ENCODE measurements around the gene UBE2E2.

DNA sequence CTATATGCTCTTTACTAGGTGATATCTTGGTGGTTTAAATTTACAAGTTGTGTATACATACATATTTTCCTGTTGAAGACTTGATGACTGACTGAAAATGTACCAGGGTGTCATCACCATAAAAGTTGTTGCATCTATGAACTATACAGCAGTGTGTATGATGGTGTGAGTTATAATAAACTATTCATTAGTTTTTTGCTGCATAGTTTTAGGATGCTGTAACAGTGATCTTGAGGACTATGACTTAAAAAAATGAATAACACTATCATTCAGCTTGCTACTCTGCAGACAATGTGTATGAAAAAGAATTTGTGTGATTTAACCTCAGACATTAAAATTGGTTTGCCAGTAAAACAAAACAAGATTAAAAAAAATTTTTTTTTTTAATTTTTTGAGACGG, 49.0 kb downstream of the UBE2E2 start:
- no peak for TF ChIP-seq EZH2 (IDR thresholded peaks at IDR 0.05; ENCODE audit: insufficient read depth, poor library complexity, severe bottlenecking)
- TF ChIP-seq EZH2phosphoT487 (IDR thresholded peaks at IDR 0.05; ENCODE audit: insufficient read depth, low read depth): no peak
